ENCODE results near the gene MED6. TPM values are rescaled to one million over a fixed set of nuclear protein-coding genes. Genes with fewer than 3 reads are reported as not detected.

The MED6 gene
- polyA plus RNA-seq, 1 donor = 31.6 TPM

- H3K27ac ChIP-seq (ENCODE audit: low read length) = no peak overlapping the region
- WGBS (ENCODE audit: insufficient coverage, low lambda C conversion rate) = no CpG with 5 or more reads among the region's 3 CpGs
- peaks cover 6% of the 10 kb centered on the region for H3K27me3 ChIP-seq (ENCODE audit: control insufficient read depth, insufficient read depth, low read length)
- no peaks in the 10 kb centered on the region for H3K9me3 ChIP-seq (ENCODE audit: control insufficient read depth, low read depth, low read length)
- H3K4me3 ChIP-seq (ENCODE audit: low read length) = peak overlapping the region; percentile 42
- H3K36me3 ChIP-seq (ENCODE audit: control insufficient read depth, insufficient read depth, low read length) = peaks cover 4% of the 10 kb centered on the region
- peaks cover 5% of the 10 kb centered on the region for H3K4me1 ChIP-seq (ENCODE audit: control insufficient read depth, insufficient read depth, low read length)
- no peak for DNase-seq
Observed at GRCh38 chr14:70601162-70601561, 707 bp upstream of the MED6 start.

GRCh38 chr14:70599345-70599744 is 1.1 kb downstream of the MED6 start:
- WGBS (ENCODE audit: insufficient coverage, low lambda C conversion rate) = no CpG with 5 or more reads among the region's 1 CpG
- no peak overlapping the region for H3K27ac ChIP-seq (ENCODE audit: low read length)
- no peak for DNase-seq
- H3K27me3 ChIP-seq (ENCODE audit: control insufficient read depth, insufficient read depth, low read length) = peaks cover 2% of the 10 kb centered on the region
- peaks cover 5% of the 10 kb centered on the region for H3K4me1 ChIP-seq (ENCODE audit: control insufficient read depth, insufficient read depth, low read length)
- no peaks in the 10 kb centered on the region for H3K9me3 ChIP-seq (ENCODE audit: control insufficient read depth, low read depth, low read length)
- peak overlapping the region; percentile 67 for H3K4me3 ChIP-seq (ENCODE audit: low read length)
- H3K36me3 ChIP-seq (ENCODE audit: control insufficient read depth, insufficient read depth, low read length) = peaks cover 21% of the 10 kb centered on the region

- no peak overlapping the region for H3K4me3 ChIP-seq (ENCODE audit: low read length)
- peaks cover 5% of the 10 kb centered on the region for H3K4me1 ChIP-seq (ENCODE audit: control insufficient read depth, insufficient read depth, low read length)
- DNase-seq = no peak
- peaks cover 37% of the 10 kb centered on the region for H3K36me3 ChIP-seq (ENCODE audit: control insufficient read depth, insufficient read depth, low read length)
- no CpG with 5 or more reads among the region's 3 CpGs for WGBS (ENCODE audit: insufficient coverage, low lambda C conversion rate)
- H3K27me3 ChIP-seq (ENCODE audit: control insufficient read depth, insufficient read depth, low read length) = no peaks in the 10 kb centered on the region
- H3K9me3 ChIP-seq (ENCODE audit: control insufficient read depth, low read depth, low read length) = no peaks in the 10 kb centered on the region
- no peak overlapping the region for H3K27ac ChIP-seq (ENCODE audit: low read length)
Observed at GRCh38 chr14:70597731-70598130, 2.7 kb downstream of the MED6 start.

GRCh38 chr14:70595443-70596185 is 4.8 kb downstream of the MED6 start:
- H3K4me3 ChIP-seq (ENCODE audit: low read length) = no peak overlapping the region
- no peak overlapping the region for H3K27ac ChIP-seq (ENCODE audit: low read length)
- no peaks in the 10 kb centered on the region for H3K27me3 ChIP-seq (ENCODE audit: control insufficient read depth, insufficient read depth, low read length)
- H3K36me3 ChIP-seq (ENCODE audit: control insufficient read depth, insufficient read depth, low read length) = peaks cover 52% of the 10 kb centered on the region
- WGBS (ENCODE audit: insufficient coverage, low lambda C conversion rate) = no CpG with 5 or more reads among the region's 9 CpGs
- H3K4me1 ChIP-seq (ENCODE audit: control insufficient read depth, insufficient read depth, low read length) = peaks cover 5% of the 10 kb centered on the region
- no peak for DNase-seq
- no peaks in the 10 kb centered on the region for H3K9me3 ChIP-seq (ENCODE audit: control insufficient read depth, low read depth, low read length)

- no peak overlapping the region for H3K4me3 ChIP-seq (ENCODE audit: low read length)
- no peak overlapping the region for H3K27ac ChIP-seq (ENCODE audit: low read length)
- WGBS (ENCODE audit: insufficient coverage, low lambda C conversion rate) = no CpG with 5 or more reads among the region's 9 CpGs
- peaks cover 5% of the 10 kb centered on the region for H3K4me1 ChIP-seq (ENCODE audit: control insufficient read depth, insufficient read depth, low read length)
- H3K9me3 ChIP-seq (ENCODE audit: control insufficient read depth, low read depth, low read length) = no peaks in the 10 kb centered on the region
- peaks cover 63% of the 10 kb centered on the region for H3K36me3 ChIP-seq (ENCODE audit: control insufficient read depth, insufficient read depth, low read length)
- no peaks in the 10 kb centered on the region for H3K27me3 ChIP-seq (ENCODE audit: control insufficient read depth, insufficient read depth, low read length)
- DNase-seq = no peak
Observed at GRCh38 chr14:70594461-70594860, 6.0 kb downstream of the MED6 start.

GRCh38 chr14:70585231-70585630 is 15.2 kb downstream of the MED6 start:
- Histone ChIP-seq H3K4me1 (ENCODE audit: control insufficient read depth, insufficient read depth, low read length) (no peaks in the 10 kb centered on the region), H3K36me3 (ENCODE audit: control insufficient read depth, insufficient read depth, low read length) (peaks cover 63% of the 10 kb centered on the region), H3K27ac (ENCODE audit: low read length) (no peak overlapping the region), H3K9me3 (ENCODE audit: control insufficient read depth, low read depth, low read length) (no peaks in the 10 kb centered on the region), H3K4me3 (ENCODE audit: low read length) (no peak overlapping the region), H3K27me3 (ENCODE audit: control insufficient read depth, insufficient read depth, low read length) (no peaks in the 10 kb centered on the region)
- DNase-seq = no peak
- WGBS (ENCODE audit: insufficient coverage, low lambda C conversion rate) = 86% methylated on average over 1 of the region's 3 CpGs

- Histone ChIP-seq H3K27ac (ENCODE audit: low read length) (no peak overlapping the region), H3K4me3 (ENCODE audit: low read length) (no peak overlapping the region)
- WGBS (ENCODE audit: insufficient coverage, low lambda C conversion rate) = no CpG with 5 or more reads among the region's 2 CpGs
Observed at GRCh38 chr14:70576891-70577290, 23.6 kb downstream of the MED6 start.

GRCh38 chr14:70573050-70573449 is 27.4 kb downstream of the MED6 start:
- no peaks in the 10 kb centered on the region for H3K36me3 ChIP-seq (ENCODE audit: control insufficient read depth, insufficient read depth, low read length)
- no CpG with 5 or more reads among the region's 1 CpG for WGBS (ENCODE audit: insufficient coverage, low lambda C conversion rate)
- H3K9me3 ChIP-seq (ENCODE audit: control insufficient read depth, low read depth, low read length) = no peaks in the 10 kb centered on the region
- no peak for DNase-seq
- no peak overlapping the region for H3K27ac ChIP-seq (ENCODE audit: low read length)
- H3K27me3 ChIP-seq (ENCODE audit: control insufficient read depth, insufficient read depth, low read length) = no peaks in the 10 kb centered on the region
- no peak overlapping the region for H3K4me3 ChIP-seq (ENCODE audit: low read length)
- H3K4me1 ChIP-seq (ENCODE audit: control insufficient read depth, insufficient read depth, low read length) = no peaks in the 10 kb centered on the region

More at GRCh38 chr14:70576891-70577290, 23.6 kb downstream of the MED6 start:
- Histone ChIP-seq H3K36me3 (ENCODE audit: control insufficient read depth, insufficient read depth, low read length) (peaks cover 16% of the 10 kb centered on the region), H3K4me1 (ENCODE audit: control insufficient read depth, insufficient read depth, low read length) (no peaks in the 10 kb centered on the region), H3K27me3 (ENCODE audit: control insufficient read depth, insufficient read depth, low read length) (no peaks in the 10 kb centered on the region), H3K9me3 (ENCODE audit: control insufficient read depth, low read depth, low read length) (no peaks in the 10 kb centered on the region)
- no peak for DNase-seq

GRCh38 chr14:70571139-70571538 is 29.3 kb downstream of the MED6 start:
- Histone ChIP-seq H3K27me3 (ENCODE audit: control insufficient read depth, insufficient read depth, low read length) (no peaks in the 10 kb centered on the region), H3K9me3 (ENCODE audit: control insufficient read depth, low read depth, low read length) (peaks cover 4% of the 10 kb centered on the region), H3K36me3 (ENCODE audit: control insufficient read depth, insufficient read depth, low read length) (peaks cover 5% of the 10 kb centered on the region), H3K27ac (ENCODE audit: low read length) (no peak overlapping the region), H3K4me1 (ENCODE audit: control insufficient read depth, insufficient read depth, low read length) (no peaks in the 10 kb centered on the region), H3K4me3 (ENCODE audit: low read length) (no peak overlapping the region)
- DNase-seq = no peak
- WGBS (ENCODE audit: insufficient coverage, low lambda C conversion rate) = no CpG with 5 or more reads among the region's 2 CpGs

GRCh38 chr14:70567791-70568190 is 32.7 kb downstream of the MED6 start:
- no CpG with 5 or more reads among the region's 2 CpGs for WGBS (ENCODE audit: insufficient coverage, low lambda C conversion rate)
- Histone ChIP-seq H3K36me3 (ENCODE audit: control insufficient read depth, insufficient read depth, low read length) (peaks cover 20% of the 10 kb centered on the region), H3K9me3 (ENCODE audit: control insufficient read depth, low read depth, low read length) (peaks cover 11% of the 10 kb centered on the region), H3K4me3 (ENCODE audit: low read length) (no peak overlapping the region), H3K4me1 (ENCODE audit: control insufficient read depth, insufficient read depth, low read length) (no peaks in the 10 kb centered on the region), H3K27me3 (ENCODE audit: control insufficient read depth, insufficient read depth, low read length) (no peaks in the 10 kb centered on the region), H3K27ac (ENCODE audit: low read length) (no peak overlapping the region)
- DNase-seq = peak; percentile 3 to 8

- H3K27ac ChIP-seq (ENCODE audit: low read length) = no peak overlapping the region
- WGBS (ENCODE audit: insufficient coverage, low lambda C conversion rate) = no CpG with 5 or more reads among the region's 1 CpG
Observed at GRCh38 chr14:70563869-70564268, 36.6 kb downstream of the MED6 start.

More at GRCh38 chr14:70563869-70564268, 36.6 kb downstream of the MED6 start:
- Histone ChIP-seq H3K4me1 (ENCODE audit: control insufficient read depth, insufficient read depth, low read length) (no peaks in the 10 kb centered on the region), H3K4me3 (ENCODE audit: low read length) (no peak overlapping the region), H3K27me3 (ENCODE audit: control insufficient read depth, insufficient read depth, low read length) (no peaks in the 10 kb centered on the region), H3K9me3 (ENCODE audit: control insufficient read depth, low read depth, low read length) (peaks cover 20% of the 10 kb centered on the region), H3K36me3 (ENCODE audit: control insufficient read depth, insufficient read depth, low read length) (peaks cover 20% of the 10 kb centered on the region)
- DNase-seq = no peak

All from large intestine (tissue), 3 donors.